K562 (cell line): ENCODE results near the gene MAP4K1. TPM values are rescaled to one million over a fixed set of nuclear protein-coding genes. Genes with fewer than 3 reads are reported as not detected.

Source experiments
- CBX5 ChIP-seq: IDR thresholded peaks from 2 replicates; pipeline ENCODE4 v1.6.1; 2014; ENCODE audit warnings: low read depth, borderline replicate concordance
- E4F1 ChIP-seq: fragments of 250-450 bp; sonication (Bioruptor Pico); IDR thresholded peaks from 2 replicates; pipeline ENCODE4 v1.5.0; 2021; ENCODE audit warnings: mild to moderate bottlenecking, borderline replicate concordance
- EHMT2 ChIP-seq: fragments of 450-650 bp; IDR thresholded peaks from 2 replicates; pipeline ENCODE4 v1.6.1; 2018; ENCODE audit warnings: antibody characterized with exemption
- FOXP4 ChIP-seq: sonication (generic); formaldehyde crosslinking; IDR thresholded peaks from 2 replicates; pipeline ENCODE4 v1.8.0; 2022; ENCODE audit warnings: mild to moderate bottlenecking, missing genetic modification reagents, borderline replicate concordance
- GABPB2 ChIP-seq: fragments of 250-450 bp; sonication (Bioruptor Pico); conservative IDR thresholded peaks from 2 replicates; pipeline ENCODE4 v1.5.1; 2021; ENCODE audit warnings: mild to moderate bottlenecking
- GTF2B ChIP-seq: IDR thresholded peaks from 2 replicates; pipeline ENCODE4 v1.6.1; 2011; ENCODE audit not compliant: insufficient read length; ENCODE audit errors: extremely low read depth
- JUND ChIP-seq, 2 experiments: IDR thresholded peaks; 2 replicates in 1 of 2; 3 replicates in 1 of 2; pipeline ENCODE4 v1.6.1; 2011; ENCODE audit warnings: borderline replicate concordance in 2 of 2, low read depth in 2 of 2, low read length in 2 of 2, improper control_type of control experiment in 1 of 2, missing biosample characterization in 1 of 2, missing genetic modification characterization in 1 of 2, missing genetic modification reagents in 1 of 2
- MLLT1 ChIP-seq, 2 experiments: fragments of 450-650 bp; IDR thresholded peaks; 2 replicates each; pipeline ENCODE4 v1.6.1; 2016
- NKRF ChIP-seq: fragments of 450-650 bp; IDR thresholded peaks from 2 replicates; pipeline ENCODE4 v1.6.1; 2016; ENCODE audit warnings: borderline replicate concordance
- PURB ChIP-seq: sonication (generic); formaldehyde crosslinking; IDR thresholded peaks from 2 replicates; pipeline ENCODE4 v1.9.0; 2021; ENCODE audit warnings: low read depth, mild to moderate bottlenecking, missing genetic modification reagents
- SIRT6 ChIP-seq: IDR thresholded peaks from one replicate; pipeline ENCODE4 v1.6.1; 2012; ENCODE audit warnings: low read depth, mild to moderate bottlenecking, control low read depth, inconsistent platforms, low read length, moderate library complexity
- ZFP91 ChIP-seq: sonication (generic); formaldehyde crosslinking; IDR thresholded peaks from 2 replicates; pipeline ENCODE4 v1.8.0; 2022; ENCODE audit warnings: mild to moderate bottlenecking, missing genetic modification reagents
- ZNF165 ChIP-seq: fragments of 250-450 bp; sonication (Bioruptor Pico); IDR thresholded peaks from 2 replicates; pipeline ENCODE4 v1.4.0; 2020; ENCODE audit warnings: borderline replicate concordance
- ZNF23 ChIP-seq: fragments of 250-450 bp; sonication (Bioruptor Pico); IDR thresholded peaks from 2 replicates; pipeline ENCODE4 v1.4.0; 2020; ENCODE audit warnings: mild to moderate bottlenecking
- ZNF584 ChIP-seq: fragments of 200-800 bp; sonication (Bioruptor generic); IDR thresholded peaks from 2 replicates; pipeline ENCODE4 v1.6.1; 2016; ENCODE audit warnings: low read depth, mild to moderate bottlenecking, missing genetic modification characterization, missing compliant biosample characterization
- polyA plus RNA-seq, 8 experiments: library from polyadenylated mRNA; depleted of rRNA in 4 of 8; stranded (reverse) in 5 of 8; unstranded in 3 of 8; fragments of >200 nt; fragmentation: Nextera tagmentation in 2 of 8; fragmentation: Illumina TruSeq in 1 of 8; extraction: Ambion mirVana in 2 of 8; extraction: Trizol in 1 of 8; gene quantifications; 2 replicates each; pipeline versions ENCODE4 v1.2.1 to v1.2.3, GENCODE V29; 2011 to 2014; ENCODE audit warnings: inconsistent platforms in 1 of 8, missing spikeins in 1 of 8
- total RNA-seq, 7 experiments: library from RNA; depleted of rRNA in 6 of 7; stranded (reverse); fragments of >200 nt in 6 of 7; fragmentation: Illumina TruSeq in 2 of 7; extraction: Trizol in 2 of 7; gene quantifications; 2 replicates each; pipeline versions ENCODE4 v1.2.1 to v1.2.3, GENCODE V29; 2011 to 2021; ENCODE audit warnings: low replicate concordance in 1 of 7

Gene MAP4K1
- total and polyA plus RNA-seq, 9 of the 15 experiments (the other 6 are each of a cell fraction or from before 2014, with no cell fraction given) = 0.14 to 3.2 (median 0.73) TPM; not detected in 1

GRCh38 chr19:38618590-38619360, 1.0 kb upstream of the MAP4K1 start, which contains the start of gene EIF3K (continued):
- TF ChIP-seq FOXP4 (no peak; the same call in 1 of the 2 replicates), SIRT6 (no peak), E4F1 (peak; percentile 96), GABPB2 (no peak), GTF2B (no peak), EHMT2 (no peak), ZNF584 (CRISPR knock-in tag) (no peak), JUND (IDR thresholded peaks at IDR 0.05; ENCODE audit: borderline replicate concordance, low read depth, low read length) (peak; percentile 11; the same call in 1 of the 2 replicates), JUND (tag; IDR thresholded peaks at IDR 0.05; ENCODE audit: borderline replicate concordance, low read depth, low read length) (peak; percentile 48; the same call in 1 of the 3 replicates), PURB (no peak), ZFP91 (no peak), MLLT1 (IDR thresholded peaks at IDR 0.05) (no peak), ZNF165 (CRISPR knock-in tag) (peak; percentile 45; the same call in 1 of the 2 replicates), ZNF23 (CRISPR knock-in tag) (no peak), NKRF (peak; percentile 98), CBX5 (no peak)
